Neural cell (in vitro differentiated cells): ENCODE results near the gene EML4. TPM values are rescaled to one million over a fixed set of nuclear protein-coding genes. Genes with fewer than 3 reads are reported as not detected.

Experiments used
- H2AFZ ChIP-seq: fragments of 200-600, 300-800 bp; sonication (generic), shearing (Covaris generic); 2 replicates; pipeline ENCODE4 v1.6.0; 2014; ENCODE audit warnings: low read depth, mild to moderate bottlenecking, antibody characterized with exemption, low read length, moderate library complexity
- H3F3A ChIP-seq: fragments of 200-600 bp; shearing (Covaris generic); 2 replicates; pipeline ENCODE4 v1.6.1; 2016; ENCODE audit warnings: mild to moderate bottlenecking, moderate library complexity, mixed read lengths, antibody characterized with exemption, low read length; ENCODE audit not compliant: insufficient read depth, poor library complexity, severe bottlenecking
- H3K27ac ChIP-seq: fragments of 200-600, 300-800 bp; sonication (generic), shearing (Covaris generic); 2 replicates; pipeline ENCODE4 v1.5.1; 2014; ENCODE audit warnings: mild to moderate bottlenecking, low read length, moderate library complexity
- H3K27me3 ChIP-seq: fragments of 300-800, 200-600 bp; sonication (generic), shearing (Covaris generic); 2 replicates; pipeline ENCODE4 v1.6.0; 2014; ENCODE audit warnings: mild to moderate bottlenecking, low read depth, low read length, moderate library complexity; ENCODE audit not compliant: insufficient read depth
- H3K36me3 ChIP-seq: fragments of 300-800, 200-600 bp; sonication (generic), shearing (Covaris generic); 2 replicates; pipeline ENCODE4 v1.5.1; 2014; ENCODE audit warnings: mild to moderate bottlenecking, antibody characterized with exemption, low read length, moderate library complexity; ENCODE audit not compliant: insufficient read depth
- H3K4me2 ChIP-seq: fragments of 300-800, 200-600 bp; sonication (generic), shearing (Covaris generic); 2 replicates; pipeline ENCODE4 v1.6.0; 2014; ENCODE audit warnings: mild to moderate bottlenecking, low read length
- H3K4me3 ChIP-seq: fragments of 300-800, 200-600 bp; sonication (generic), shearing (Covaris generic); 2 replicates; pipeline ENCODE4 v1.5.1; 2014; ENCODE audit warnings: mild to moderate bottlenecking, low read length, moderate library complexity
- H3K79me2 ChIP-seq: fragments of 200-600 bp; shearing (Covaris generic); replicated peaks from 2 replicates; pipeline ENCODE4 v1.6.0; 2014; ENCODE audit warnings: mild to moderate bottlenecking, low read length, moderate library complexity; ENCODE audit not compliant: insufficient read depth
- H3K9ac ChIP-seq: fragments of 300-800, 200-600 bp; sonication (generic), shearing (Covaris generic); 2 replicates; pipeline ENCODE4 v1.6.1; 2016; ENCODE audit warnings: mild to moderate bottlenecking, low read length, mixed read lengths
- H3K9me2 ChIP-seq: fragments of 200-600 bp; shearing (Covaris generic); 2 replicates; pipeline ENCODE4 v1.6.1; 2016; ENCODE audit warnings: mild to moderate bottlenecking, low read length, mixed read lengths; ENCODE audit not compliant: insufficient read depth
- H3K9me3 ChIP-seq: fragments of 200-600, 300-800 bp; sonication (generic), shearing (Covaris generic); 2 replicates; pipeline ENCODE4 v1.6.1; 2016; ENCODE audit warnings: mild to moderate bottlenecking, mixed run types, low read length, moderate library complexity, mixed read lengths
- H4K20me1 ChIP-seq: fragments of 200-600 bp; shearing (Covaris generic); 2 replicates; pipeline ENCODE4 v1.6.1; 2016; ENCODE audit warnings: mild to moderate bottlenecking, mixed run types; ENCODE audit not compliant: insufficient read depth
- CTCF ChIP-seq: fragments of 450-650 bp; IDR thresholded peaks from 2 replicates; pipeline ENCODE4 v1.5.1; 2014; ENCODE audit warnings: antibody characterized with exemption, mild to moderate bottlenecking, moderate library complexity; ENCODE audit not compliant: poor library complexity, severe bottlenecking
- EP300 ChIP-seq: fragments of 450-650 bp; conservative IDR thresholded peaks from 2 replicates; pipeline ENCODE4 v1.6.1; 2014; ENCODE audit warnings: antibody characterized with exemption, mild to moderate bottlenecking, moderate library complexity; ENCODE audit not compliant: poor library complexity, severe bottlenecking
- EZH2 ChIP-seq: fragments of 200-600, 300-800 bp; shearing (Covaris generic), sonication (generic); IDR thresholded peaks from 2 replicates; pipeline ENCODE4 v1.6.1; 2014; ENCODE audit warnings: antibody characterized with exemption, low read length, borderline replicate concordance, mild to moderate bottlenecking; ENCODE audit not compliant: insufficient read depth, poor library complexity, severe bottlenecking
- MXI1 ChIP-seq: fragments of 450-650 bp; conservative IDR thresholded peaks from 2 replicates; pipeline ENCODE4 v1.6.1; 2014; ENCODE audit warnings: antibody characterized with exemption, mild to moderate bottlenecking; ENCODE audit not compliant: poor library complexity, severe bottlenecking
- POLR2AphosphoS5 ChIP-seq: IDR thresholded peaks from 2 replicates; pipeline ENCODE4 v1.6.1; 2012
- RAD21 ChIP-seq: fragments of 450-650 bp; conservative IDR thresholded peaks from 2 replicates; pipeline ENCODE4 v1.6.1; 2014; ENCODE audit warnings: antibody characterized with exemption, mild to moderate bottlenecking, moderate library complexity
- REST ChIP-seq: IDR thresholded peaks from 2 replicates; pipeline ENCODE4 v1.6.1; 2012; ENCODE audit warnings: borderline replicate concordance
- SMC3 ChIP-seq: fragments of 450-650 bp; conservative IDR thresholded peaks from 2 replicates; pipeline ENCODE4 v1.6.1; 2014; ENCODE audit warnings: antibody characterized with exemption, mild to moderate bottlenecking, moderate library complexity; ENCODE audit not compliant: poor library complexity
- TAF1 ChIP-seq: IDR thresholded peaks from 2 replicates; pipeline ENCODE4 v1.6.1; 2012; ENCODE audit warnings: low read depth
- polyA plus RNA-seq: library from polyadenylated mRNA; depleted of rRNA; stranded (reverse); fragments of >200 nt; gene quantifications from 2 replicates; pipeline ENCODE4 v1.2.3, GENCODE V29; 2014

The EML4 gene
- polyA plus RNA-seq, 1 donor from 2014 or later = 33.9 TPM

DNA sequence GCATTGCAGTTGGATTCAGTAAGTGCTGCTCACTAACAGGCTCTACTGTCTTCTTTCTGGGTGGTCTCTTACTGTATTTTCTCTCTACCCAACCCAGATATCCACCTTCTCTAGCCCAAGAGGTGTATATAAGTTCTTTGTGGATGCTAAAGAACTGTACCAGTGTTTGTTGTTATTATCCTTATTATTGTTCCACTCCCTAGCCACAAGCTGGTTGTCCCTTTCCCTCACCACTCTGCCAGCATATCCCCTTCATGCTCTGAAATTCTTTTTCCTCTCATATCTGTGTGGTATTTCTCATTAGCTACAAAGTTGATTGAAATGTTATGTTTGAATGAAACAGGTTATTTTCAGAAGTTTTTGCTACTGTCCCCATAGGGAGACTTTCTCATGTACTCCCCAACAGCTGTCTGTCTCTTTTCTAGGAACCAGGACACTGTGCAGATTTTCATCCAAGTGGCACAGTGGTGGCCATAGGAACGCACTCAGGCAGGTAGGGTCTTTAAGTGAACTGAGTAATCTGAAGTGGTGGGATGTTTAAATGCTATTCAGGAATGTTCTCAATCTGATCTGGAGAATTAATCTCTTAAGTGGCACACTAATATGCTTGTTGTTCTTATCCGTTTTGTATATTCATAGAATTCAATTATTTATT is 135.0 kb downstream of the EML4 start:
- TF ChIP-seq POLR2AphosphoS5 = no peak
- no peak for TF ChIP-seq EZH2
- no peak for TF ChIP-seq RAD21
- TF ChIP-seq TAF1 = no peak
- TF ChIP-seq SMC3 = no peak
- no peak for TF ChIP-seq MXI1
- no peak for TF ChIP-seq REST
- no peak for TF ChIP-seq EP300
- H3K4me3 ChIP-seq = no peak overlapping the region
- no peak overlapping the region for H3K4me2 ChIP-seq
- no peak overlapping the region for H3K9ac ChIP-seq
- no peaks in the 10 kb centered on the region for H3K9me3 ChIP-seq
- no peaks in the 10 kb centered on the region for H3K27me3 ChIP-seq
- no peak overlapping the region for H2AFZ ChIP-seq
- no peaks in the 10 kb centered on the region for H3F3A ChIP-seq
- no peaks in the 10 kb centered on the region for H3K79me2 ChIP-seq
- H3K36me3 ChIP-seq = no peaks in the 10 kb centered on the region
- no peak overlapping the region for H3K27ac ChIP-seq
- no peaks in the 10 kb centered on the region for H4K20me1 ChIP-seq
- no peaks in the 10 kb centered on the region for H3K9me2 ChIP-seq

DNA sequence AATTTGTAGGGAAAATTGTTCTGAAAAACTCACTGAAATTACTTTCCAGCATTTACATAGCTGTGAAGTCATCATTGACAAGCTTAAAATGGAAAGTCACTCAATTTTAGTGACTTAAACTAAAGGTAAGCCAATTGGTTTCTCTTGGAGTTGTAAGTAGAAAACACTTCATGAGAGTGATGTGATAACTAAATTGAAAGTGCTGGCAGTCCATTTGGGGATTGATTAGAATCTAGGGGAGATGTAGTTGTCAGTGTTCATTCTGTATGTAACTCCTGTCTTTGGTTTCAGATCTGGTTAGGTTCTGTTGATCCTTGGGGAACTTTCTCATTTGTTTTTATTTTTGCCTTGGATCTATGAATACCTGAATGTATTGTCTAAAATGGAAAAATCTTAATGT is 138.0 kb downstream of the EML4 start:
- H3K79me2 ChIP-seq = no peaks in the 10 kb centered on the region
- H3K9ac ChIP-seq = no peak overlapping the region
- no peaks in the 10 kb centered on the region for H3K9me2 ChIP-seq
- no peak for TF ChIP-seq CTCF
- no peak for TF ChIP-seq SMC3
- no peak for TF ChIP-seq EP300
- no peak for TF ChIP-seq RAD21
- no peak for TF ChIP-seq POLR2AphosphoS5
- TF ChIP-seq REST = no peak
- no peak for TF ChIP-seq TAF1
- TF ChIP-seq EZH2 = no peak
- no peak for TF ChIP-seq MXI1
- no peak overlapping the region for H2AFZ ChIP-seq
- H4K20me1 ChIP-seq = no peaks in the 10 kb centered on the region
- no peak overlapping the region for H3K4me2 ChIP-seq
- H3K9me3 ChIP-seq = no peaks in the 10 kb centered on the region
- no peak overlapping the region for H3K4me3 ChIP-seq
- no peaks in the 10 kb centered on the region for H3K36me3 ChIP-seq
- H3K27ac ChIP-seq = no peak overlapping the region
- no peaks in the 10 kb centered on the region for H3K27me3 ChIP-seq
- no peaks in the 10 kb centered on the region for H3F3A ChIP-seq
